GOT3 (cell line): ENCODE results near the gene SLC9A3.

Source experiments
- DNase-seq: peaks from one replicate; lab custom pipeline; 2025; ENCODE audit warnings: mixed read lengths; lab: John Stamatoyannopoulos, UW

The SLC9A3 gene

DNA sequence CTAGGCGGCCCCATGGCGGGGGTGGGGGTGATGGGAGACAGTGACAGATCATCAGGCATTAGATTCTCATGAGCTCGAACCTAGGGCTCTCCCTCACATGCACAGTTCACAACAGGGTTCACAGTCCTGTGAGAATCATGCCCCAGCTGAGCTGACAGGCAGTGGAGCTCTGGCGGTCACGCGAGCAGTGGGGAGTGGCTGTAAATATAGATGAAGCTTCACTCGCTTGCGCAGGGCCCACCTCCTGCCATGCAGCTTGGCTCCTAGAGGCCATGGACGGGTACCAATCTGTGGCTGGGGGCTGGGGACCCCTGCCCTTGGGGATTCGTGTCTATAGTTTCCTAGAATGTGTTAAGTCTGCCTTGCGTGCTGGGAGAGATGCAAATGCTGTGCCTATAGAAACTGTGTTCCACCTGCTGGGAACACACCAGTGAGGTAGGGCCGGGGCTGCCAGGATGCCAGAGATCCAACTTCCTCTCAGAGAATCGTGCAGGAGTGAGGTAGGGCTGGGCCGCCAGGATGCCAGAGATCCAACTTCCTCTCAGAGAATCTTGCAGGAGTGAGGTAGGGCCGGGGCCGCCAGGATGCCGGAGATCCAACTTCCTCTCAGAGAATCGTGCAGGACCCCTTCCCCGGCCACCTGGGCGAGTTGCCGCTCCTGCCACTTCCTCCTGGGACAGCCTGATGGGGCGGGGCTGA lies 95.3 kb downstream of the SLC9A3 start:
- DNase-seq = no peak

DNA sequence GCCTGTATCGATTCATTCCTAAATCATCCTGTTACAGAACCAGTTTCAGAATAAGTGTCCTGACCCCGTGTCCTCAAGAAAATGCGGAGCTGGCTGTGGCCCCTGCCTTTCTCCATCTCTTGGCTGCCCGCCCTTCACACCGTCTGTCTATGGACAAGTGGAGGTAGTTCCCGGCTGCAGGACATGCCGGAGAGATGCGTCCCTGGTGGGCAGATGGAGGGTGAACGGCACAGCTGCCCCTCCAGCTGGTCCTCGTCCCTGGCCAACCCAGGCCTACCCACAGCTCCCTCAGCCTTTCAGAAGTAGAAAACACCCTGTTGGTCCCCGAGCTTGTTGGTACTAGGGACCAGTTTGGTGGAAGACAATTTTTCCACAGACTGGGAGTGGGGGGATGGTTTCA lies 96.0 kb downstream of the SLC9A3 start:
- DNase-seq = no peak

DNA sequence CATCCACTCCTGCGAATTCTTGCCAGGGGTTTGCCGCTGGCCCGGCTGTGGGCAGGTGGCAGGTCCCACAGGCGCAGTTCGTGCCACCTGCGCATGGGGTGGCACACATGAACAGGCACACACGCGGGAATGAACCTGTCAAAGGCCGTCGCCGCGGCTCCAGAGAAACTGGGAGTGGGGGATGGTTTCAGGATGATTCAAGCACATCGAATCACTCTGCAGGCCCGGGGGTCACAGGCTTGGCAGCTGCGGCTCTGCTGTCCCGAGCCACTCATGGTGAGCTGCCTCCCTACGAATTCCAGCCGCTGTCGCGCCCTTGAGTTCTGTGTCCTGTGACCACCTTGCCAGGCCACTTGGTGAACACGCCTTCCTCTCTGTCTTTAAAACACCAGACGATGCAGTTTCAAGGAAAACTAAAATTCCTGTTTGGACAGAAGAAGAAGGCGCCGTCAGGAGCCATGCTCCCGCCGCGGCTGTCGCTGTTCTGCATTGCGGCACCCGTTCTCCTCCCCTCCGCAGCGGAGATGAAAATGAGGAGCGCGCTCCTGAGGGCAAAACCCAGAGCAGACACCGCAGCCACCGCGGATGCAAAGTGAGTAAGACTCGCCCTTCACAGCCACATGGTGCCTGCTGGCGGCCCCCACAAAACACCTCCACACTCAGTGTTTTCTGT lies 96.7 kb downstream of the SLC9A3 start:
- DNase-seq = no peak

DNA sequence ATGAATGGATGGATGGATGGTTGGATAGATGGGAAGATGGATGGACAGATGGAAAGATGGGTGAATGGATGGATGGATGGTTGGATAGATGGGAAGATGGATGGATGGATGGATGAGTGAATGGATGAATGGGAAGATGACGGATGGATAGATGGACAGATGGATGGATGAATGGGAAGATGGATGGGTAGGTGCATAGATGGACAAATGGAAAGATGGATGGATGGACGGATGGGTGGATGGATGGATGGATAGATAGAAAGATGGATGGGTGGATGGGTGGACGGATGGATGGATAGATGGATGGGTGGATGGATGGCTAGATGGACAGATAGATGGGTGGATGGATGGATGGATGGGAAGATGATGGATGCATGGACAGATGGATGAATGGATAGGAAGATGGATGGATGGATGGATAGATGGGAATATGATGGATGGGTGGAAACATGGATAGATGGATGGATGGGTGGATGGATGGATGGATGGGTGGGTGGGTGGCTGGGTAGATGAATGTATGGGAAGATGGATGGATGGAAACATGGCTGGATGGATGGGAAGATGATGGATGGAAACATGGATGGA lies 97.8 kb downstream of the SLC9A3 start:
- DNase-seq = no peak

DNA sequence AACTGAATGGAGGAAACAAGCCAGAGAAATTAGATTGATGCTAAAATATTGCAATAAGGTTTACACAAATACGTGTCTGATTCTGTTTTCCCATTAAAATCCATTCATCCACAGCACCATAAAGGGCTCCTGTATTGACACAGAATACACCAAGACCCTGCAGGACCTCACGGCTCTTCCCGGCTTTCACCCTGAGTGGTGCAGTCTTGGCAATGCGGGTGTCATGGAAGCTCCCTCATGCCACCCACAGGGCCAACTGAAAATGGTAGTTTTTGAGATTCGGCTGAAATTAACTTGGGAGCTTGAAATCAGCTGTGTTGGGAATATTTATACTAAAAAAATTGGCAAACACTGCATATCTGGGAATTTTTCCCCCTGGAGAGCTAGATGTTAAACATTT lies 98.5 kb downstream of the SLC9A3 start:
- DNase-seq = no peak

DNA sequence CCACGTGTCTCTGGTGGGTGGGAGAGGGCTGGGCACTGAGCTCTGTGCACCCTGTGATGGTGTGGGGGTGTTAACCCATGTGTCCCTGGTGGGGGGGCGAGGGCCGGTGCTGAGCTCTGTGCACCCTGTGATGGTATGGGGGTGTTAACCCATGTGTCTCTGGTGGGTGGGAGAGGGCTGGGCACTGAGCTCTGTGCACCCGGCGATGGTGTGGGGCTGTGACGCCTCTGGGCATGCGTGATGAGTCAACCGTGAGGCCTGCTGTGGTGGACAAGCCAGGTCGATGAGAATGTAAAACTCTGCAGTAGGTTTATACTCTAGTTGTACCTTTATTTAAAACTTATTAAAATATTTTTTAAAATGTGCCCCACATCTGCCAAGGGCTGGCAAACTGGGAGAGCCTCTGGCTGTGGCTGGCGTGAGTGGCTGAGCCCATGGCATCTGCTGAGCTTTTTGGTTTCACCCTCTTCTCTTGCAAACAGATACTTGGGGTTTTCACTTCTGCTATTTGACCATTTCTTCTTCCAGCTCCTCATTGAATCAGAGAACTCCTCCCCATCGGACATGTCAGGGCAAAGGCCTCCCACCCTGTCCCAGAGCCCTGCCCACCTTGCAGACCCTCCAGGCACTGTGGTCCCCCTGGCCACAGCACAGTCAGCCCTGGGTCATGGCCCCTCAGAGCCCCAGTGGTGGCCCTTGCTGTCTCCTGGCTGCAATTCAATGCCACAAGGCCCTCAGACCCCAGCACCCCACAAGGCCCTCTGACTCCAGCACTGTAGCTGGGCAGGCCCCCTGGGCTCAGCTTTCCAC lies 99.7 kb downstream of the SLC9A3 start:
- DNase-seq = no peak

DNA sequence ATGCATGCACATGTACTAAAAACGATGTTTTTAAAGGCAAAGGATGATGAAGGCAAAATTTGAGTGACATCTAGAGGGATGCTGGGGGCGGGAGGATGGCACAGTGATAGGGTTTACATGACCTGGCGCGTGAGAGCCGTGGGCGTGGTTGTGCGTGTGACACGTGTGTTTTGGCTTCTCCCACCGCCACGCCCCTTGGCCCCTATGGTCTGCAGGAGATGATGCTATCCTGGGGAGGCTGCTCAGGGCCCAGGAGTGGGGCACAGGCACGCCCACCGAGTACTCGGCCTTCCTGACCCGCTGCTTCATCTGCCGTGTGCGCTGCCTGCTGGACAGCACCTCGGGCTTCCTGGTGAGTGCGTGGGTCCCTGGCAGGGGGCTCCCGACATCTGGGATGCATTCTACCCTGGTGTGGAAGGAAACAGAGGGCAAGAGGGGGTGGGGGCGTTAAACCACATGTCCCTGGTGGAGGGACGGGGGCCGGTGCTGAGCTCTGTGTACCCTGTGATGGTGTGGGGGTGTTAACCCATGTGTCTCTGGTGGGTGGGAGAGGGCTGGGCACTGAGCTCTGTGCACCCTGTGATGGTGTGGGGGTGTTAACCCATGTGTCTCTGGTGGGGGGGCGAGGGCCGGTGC lies 100.5 kb downstream of the SLC9A3 start:
- DNase-seq = no peak

DNA sequence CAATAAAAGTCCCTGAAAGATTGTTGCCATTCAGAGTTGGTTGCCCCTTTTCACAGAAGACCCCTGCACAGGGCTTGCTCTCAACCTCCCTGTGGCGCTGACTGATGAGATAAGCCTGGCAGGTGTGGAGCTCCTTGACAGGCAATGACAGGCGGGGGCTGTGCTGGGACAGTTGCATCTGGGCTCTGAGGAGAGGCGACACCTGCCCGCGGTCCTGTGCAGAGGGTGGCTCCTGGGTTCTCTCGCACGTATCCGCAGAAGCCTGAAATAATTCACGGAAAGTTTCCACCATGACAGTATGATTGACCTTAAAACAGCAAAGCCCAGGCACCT lies 101.0 kb downstream of the SLC9A3 start:
- DNase-seq = no peak

DNA sequence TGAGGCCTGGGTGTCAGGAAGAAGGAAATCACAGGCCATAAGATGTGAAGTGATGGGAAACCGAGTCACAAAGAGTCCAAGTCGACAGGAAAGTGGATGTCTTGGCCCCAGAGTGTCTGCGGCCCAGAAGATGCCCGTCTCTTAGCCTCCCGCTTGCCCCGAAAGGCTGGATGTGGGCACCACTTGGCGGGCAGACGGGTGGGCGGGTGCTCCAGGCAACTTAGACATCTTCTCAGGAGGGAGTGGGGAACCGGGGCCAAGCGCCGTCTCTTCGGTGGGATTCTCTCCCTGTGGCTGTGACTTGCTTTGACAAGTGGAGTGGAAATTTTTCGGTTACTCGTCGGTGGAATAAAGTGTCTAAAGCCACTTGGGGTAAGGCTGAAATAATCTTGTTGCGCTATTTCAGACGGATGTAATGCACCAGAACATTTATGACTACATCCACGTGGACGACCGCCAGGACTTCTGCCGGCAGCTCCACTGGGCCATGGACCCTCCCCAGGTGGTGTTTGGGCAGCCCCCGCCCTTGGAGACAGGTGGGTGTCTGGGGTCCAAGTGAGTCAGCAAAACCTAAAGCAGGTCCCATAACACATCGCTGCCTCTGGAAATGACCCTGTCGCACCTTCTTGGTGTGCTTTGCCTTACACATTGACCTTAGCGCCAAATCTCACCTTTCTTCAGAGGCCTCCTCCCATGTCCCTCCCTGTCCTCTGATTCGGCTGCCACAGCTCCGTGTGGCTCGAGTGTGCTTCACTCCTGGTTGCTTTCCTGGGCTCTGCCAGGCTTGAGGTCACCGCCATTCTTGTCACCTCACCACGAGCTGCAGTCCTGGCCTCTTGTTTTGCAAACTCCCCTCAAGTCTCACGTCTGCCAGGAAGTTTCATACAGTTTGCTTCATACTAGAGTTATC lies 101.7 kb downstream of the SLC9A3 start:
- no peak for DNase-seq

DNA sequence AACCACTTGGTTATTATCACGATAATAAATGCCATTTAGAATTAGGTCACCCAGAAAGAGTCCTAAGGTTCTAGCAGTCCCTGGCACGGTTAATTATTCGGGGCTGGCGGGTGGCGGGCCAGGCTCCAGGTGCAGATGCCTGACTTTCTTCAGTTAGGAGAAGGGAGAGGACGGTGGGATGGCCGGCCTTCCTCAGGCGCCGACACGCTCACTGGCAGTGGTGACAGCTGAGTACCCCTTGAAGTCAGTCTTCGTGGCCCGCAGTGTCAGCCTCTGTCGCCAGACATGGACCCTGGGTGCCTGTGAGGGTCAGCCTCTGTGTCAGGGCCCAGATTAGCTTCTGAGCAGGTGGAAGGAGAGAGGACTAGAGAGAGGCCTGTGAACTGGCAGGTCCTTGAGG lies 102.3 kb downstream of the SLC9A3 start:
- no peak for DNase-seq

DNA sequence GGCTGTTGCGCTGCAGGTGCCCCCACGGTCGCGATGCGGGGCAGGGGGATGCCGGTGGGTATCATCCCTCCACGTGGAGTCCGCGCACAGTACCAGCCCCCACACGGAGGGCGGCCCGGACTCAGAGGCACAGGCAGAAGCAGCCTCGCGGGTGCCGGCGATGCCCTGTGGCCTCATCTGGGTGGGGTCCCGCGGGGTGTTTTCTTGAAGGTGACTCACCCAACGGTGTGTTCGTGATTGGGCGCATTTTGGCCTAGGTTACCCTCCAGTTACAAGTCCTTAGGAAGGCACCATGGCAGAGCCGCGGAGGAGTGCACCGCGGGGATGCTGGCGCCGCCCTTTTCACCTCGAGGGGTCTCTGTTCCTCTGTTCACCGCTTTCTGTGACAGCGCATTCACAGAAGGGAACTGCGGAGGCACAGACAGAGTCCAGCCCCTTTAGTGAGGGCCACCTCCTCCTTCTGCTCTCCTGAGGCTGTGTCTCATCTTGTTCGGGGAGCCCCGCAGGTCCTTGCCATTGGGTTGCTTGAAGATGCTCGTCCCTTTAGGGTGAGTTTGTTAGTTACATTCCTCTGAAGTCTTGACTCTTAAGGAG lies 102.9 kb downstream of the SLC9A3 start:
- DNase-seq = no peak

DNA sequence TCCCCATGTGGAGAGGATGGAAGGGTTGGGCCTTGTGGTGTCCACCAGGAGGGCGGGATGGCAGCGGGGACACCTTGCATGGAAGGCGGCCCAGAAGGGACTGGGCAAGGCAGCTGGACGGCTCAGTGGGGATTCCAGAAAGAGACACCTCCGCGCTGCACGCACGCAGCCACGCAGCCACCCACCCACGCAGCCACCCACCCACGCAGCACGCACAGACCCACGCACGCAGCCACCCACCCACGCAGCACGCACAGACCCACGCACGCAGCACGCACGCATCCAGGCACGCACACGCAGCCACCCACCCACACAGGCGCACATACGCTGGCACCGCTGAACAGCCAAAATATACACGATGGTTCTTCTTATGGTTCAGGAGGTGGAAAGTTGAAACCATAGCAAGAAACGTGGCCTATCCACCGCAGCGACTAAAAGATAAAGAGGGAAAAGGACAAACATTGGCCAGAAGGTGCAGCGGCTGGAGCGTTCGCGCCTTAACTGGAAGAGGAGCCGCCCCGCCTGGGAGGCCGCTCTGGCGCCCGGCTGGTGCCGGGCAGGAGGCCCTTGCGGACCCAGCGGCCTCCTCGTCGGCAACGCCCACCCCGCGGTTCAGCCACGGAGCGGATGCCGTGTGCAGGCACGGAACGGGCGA lies 103.5 kb downstream of the SLC9A3 start:
- no peak for DNase-seq
